Right atrium auricular region (tissue), 2 donors: Measurements from ENCODE around the gene ATR. TPM values are rescaled to one million over a fixed set of nuclear protein-coding genes. Genes with fewer than 3 reads are reported as not detected.
"Not testable (repeated sequence)": the region's sequence is repeated elsewhere in the genome, so short reads cannot be mapped to it uniquely, and the experiment has no call there.

ENCODE experiments used
- DNase-seq: peaks from one replicate; pipeline ENCODE4 v3.0.0-alpha.2; 2019; ENCODE audit warnings: low spot score
- H3K27ac ChIP-seq, 2 donors: fragments of 200-600 bp; sonication (generic); 1 replicate in 1 of 2; 2 replicates in 1 of 2; pipeline ENCODE4 v1.5.1; 2016 to 2019
- H3K27me3 ChIP-seq, 2 donors: fragments of 200-600 bp; sonication (generic); one replicate each; pipeline versions ENCODE4 v1.5.1 to v1.6.0; 2017 to 2019
- H3K36me3 ChIP-seq: fragments of 200-600 bp; sonication (generic); one replicate; pipeline ENCODE4 v1.5.1; 2016
- H3K4me1 ChIP-seq, 2 donors: fragments of 200-600 bp; sonication (generic); one replicate each; pipeline versions ENCODE4 v1.5.1 to v1.6.0; 2017 to 2019
- H3K4me3 ChIP-seq, 2 donors: fragments of 200-600 bp; sonication (generic); 1 replicate in 1 of 2; 2 replicates in 1 of 2; pipeline ENCODE4 v1.5.1; 2017 to 2019; ENCODE audit warnings: mild to moderate bottlenecking in 1 of 2, moderate library complexity in 1 of 2
- H3K9me3 ChIP-seq, 2 donors: fragments of 200-600 bp; sonication (generic); one replicate each; pipeline ENCODE4 v1.5.1; 2019
- total RNA-seq, 2 donors: library from RNA; depleted of rRNA; stranded (reverse); fragments of >200 nt; gene quantifications; one replicate each; pipeline ENCODE4 v1.1.0, GENCODE V29; 2016
- TF ChIP-seq, protein P1 (sequence below), 2 donors: fragments of 200-600 bp; sonication (generic); IDR thresholded peaks; one replicate each; pipeline ENCODE4 v1.5.1; 2019; ENCODE audit warnings: antibody characterized with exemption in 2 of 2

Gene ATR
- total RNA-seq, 2 donors from 2014 or later, result 9.0 to 18.4 TPM

- DNase-seq, result no peak
- Histone ChIP-seq H3K36me3 (no peaks in the 10 kb centered on the region), H3K9me3 (no peaks in the 10 kb centered on the region), H3K27me3 (no peaks in the 10 kb centered on the region), H3K4me1 (no peaks in the 10 kb centered on the region), H3K4me3 (no peak overlapping the region), H3K27ac (no peak overlapping the region)
- TF ChIP-seq, protein P1, sequence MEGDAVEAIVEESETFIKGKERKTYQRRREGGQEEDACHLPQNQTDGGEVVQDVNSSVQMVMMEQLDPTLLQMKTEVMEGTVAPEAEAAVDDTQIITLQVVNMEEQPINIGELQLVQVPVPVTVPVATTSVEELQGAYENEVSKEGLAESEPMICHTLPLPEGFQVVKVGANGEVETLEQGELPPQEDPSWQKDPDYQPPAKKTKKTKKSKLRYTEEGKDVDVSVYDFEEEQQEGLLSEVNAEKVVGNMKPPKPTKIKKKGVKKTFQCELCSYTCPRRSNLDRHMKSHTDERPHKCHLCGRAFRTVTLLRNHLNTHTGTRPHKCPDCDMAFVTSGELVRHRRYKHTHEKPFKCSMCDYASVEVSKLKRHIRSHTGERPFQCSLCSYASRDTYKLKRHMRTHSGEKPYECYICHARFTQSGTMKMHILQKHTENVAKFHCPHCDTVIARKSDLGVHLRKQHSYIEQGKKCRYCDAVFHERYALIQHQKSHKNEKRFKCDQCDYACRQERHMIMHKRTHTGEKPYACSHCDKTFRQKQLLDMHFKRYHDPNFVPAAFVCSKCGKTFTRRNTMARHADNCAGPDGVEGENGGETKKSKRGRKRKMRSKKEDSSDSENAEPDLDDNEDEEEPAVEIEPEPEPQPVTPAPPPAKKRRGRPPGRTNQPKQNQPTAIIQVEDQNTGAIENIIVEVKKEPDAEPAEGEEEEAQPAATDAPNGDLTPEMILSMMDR (IDR thresholded peaks at IDR 0.05), result no peak
Measured at GRCh38 chr3:142609136-142609535, 30.6 kb upstream of the ATR start.

GRCh38 chr3:142608631-142609030 lies 30.1 kb upstream of the ATR start:
- Histone ChIP-seq H3K27me3 (no peaks in the 10 kb centered on the region), H3K36me3 (no peaks in the 10 kb centered on the region), H3K9me3 (no peaks in the 10 kb centered on the region), H3K27ac (no peak overlapping the region), H3K4me3 (no peak overlapping the region), H3K4me1 (no peaks in the 10 kb centered on the region)
- TF ChIP-seq, protein P1 (IDR thresholded peaks at IDR 0.05), result no peak
- no peak for DNase-seq

GRCh38 chr3:142604940-142605339 lies 26.4 kb upstream of the ATR start:
- no peak for DNase-seq
- H3K4me1 ChIP-seq, result no peaks in the 10 kb centered on the region
- no peak overlapping the region for H3K27ac ChIP-seq
- no peaks in the 10 kb centered on the region for H3K27me3 ChIP-seq
- H3K4me3 ChIP-seq, result no peak overlapping the region
- TF ChIP-seq, protein P1 (IDR thresholded peaks at IDR 0.05), result no peak
- H3K36me3 ChIP-seq, result no peaks in the 10 kb centered on the region
- no peaks in the 10 kb centered on the region for H3K9me3 ChIP-seq

DNA sequence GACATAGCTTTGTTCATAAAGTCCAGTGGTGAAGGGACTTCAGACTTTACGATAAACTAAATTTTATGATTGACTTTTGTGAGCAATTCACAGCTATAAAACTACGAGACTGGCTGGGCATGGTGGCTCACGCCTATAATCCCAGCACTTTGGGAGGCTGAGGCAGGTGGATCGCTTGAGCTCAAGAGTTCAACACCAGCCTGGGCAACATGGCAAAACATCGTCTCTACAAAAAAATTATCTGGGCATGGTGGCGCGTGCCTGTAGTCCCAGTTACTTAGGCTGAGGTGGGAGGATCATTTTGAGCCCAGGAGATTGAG lies 24.8 kb upstream of the ATR start:
- not testable (repeated sequence) for H3K4me1 ChIP-seq, DNase-seq

GRCh38 chr3:142602619-142603385 lies 24.3 kb upstream of the ATR start:
- TF ChIP-seq, protein P1 (IDR thresholded peaks at IDR 0.05), result no peak
- no peak overlapping the region for H3K4me3 ChIP-seq
- DNase-seq, result no peak
- H3K9me3 ChIP-seq, result no peaks in the 10 kb centered on the region
- H3K27me3 ChIP-seq, result no peaks in the 10 kb centered on the region
- no peaks in the 10 kb centered on the region for H3K36me3 ChIP-seq
- no peaks in the 10 kb centered on the region for H3K4me1 ChIP-seq
- H3K27ac ChIP-seq, result no peak overlapping the region

More for the DNA sequence above, 24.8 kb upstream of the ATR start:
- not testable (repeated sequence) for H3K9me3 ChIP-seq, H3K27ac ChIP-seq, H3K36me3 ChIP-seq, H3K4me3 ChIP-seq, H3K27me3 ChIP-seq

DNA sequence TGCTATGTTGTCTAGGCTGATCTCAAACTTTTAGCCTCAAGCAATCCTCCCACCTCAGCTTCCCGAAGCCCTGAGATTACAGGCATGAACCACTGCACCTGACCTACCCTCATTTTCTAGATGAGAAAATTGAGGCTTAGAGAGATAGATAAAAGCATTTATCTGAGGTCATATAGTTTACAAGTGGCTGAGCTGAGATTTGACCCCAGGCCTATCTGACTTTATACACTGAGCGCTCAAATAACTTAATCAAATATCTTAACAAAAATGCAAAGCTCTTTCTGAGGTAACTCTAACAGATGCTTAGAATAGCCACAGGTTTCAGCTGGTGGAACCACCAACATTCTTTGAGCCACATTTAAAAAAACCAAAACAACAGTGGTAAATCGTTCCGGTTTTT lies 23.2 kb upstream of the ATR start:
- H3K9me3 ChIP-seq, result no peaks in the 10 kb centered on the region
- H3K27me3 ChIP-seq, result no peaks in the 10 kb centered on the region
- H3K27ac ChIP-seq, result no peak overlapping the region
- TF ChIP-seq, protein P1 (IDR thresholded peaks at IDR 0.05), result no peak
- H3K4me3 ChIP-seq, result no peak overlapping the region
- no peaks in the 10 kb centered on the region for H3K36me3 ChIP-seq
- DNase-seq, result no peak
- H3K4me1 ChIP-seq, result peaks cover 0 to 2% of the 10 kb centered on the region in 2 donors
